Suprapubic skin (tissue), 4 donors: ENCODE measurements around the gene PARN.
"Not testable (repeated sequence)": the region's sequence is repeated elsewhere in the genome, so short reads cannot be mapped to it uniquely, and the experiment has no call there.

Experiments
- EP300 ChIP-seq: sonication (generic); formaldehyde crosslinking; IDR thresholded peaks from one replicate; pipeline ENCODE4 v1.6.1; 2017; ENCODE audit warnings: antibody characterized with exemption
- POLR2A ChIP-seq, 2 donors: fragments of 450-650 bp; IDR thresholded peaks; one replicate each; pipeline ENCODE4 v1.6.1; 2017; ENCODE audit warnings: antibody characterized with exemption in 2 of 2, mild to moderate bottlenecking in 2 of 2, moderate library complexity in 2 of 2
- POLR2AphosphoS5 ChIP-seq, 3 donors: sonication (generic); formaldehyde crosslinking; IDR thresholded peaks; one replicate each; pipeline ENCODE4 v1.6.1; 2017; ENCODE audit warnings: antibody characterized with exemption in 3 of 3
- TF ChIP-seq, protein P1 (sequence below), 2 donors: fragments of 200-600 bp in 1 of 2; fragments of 450-650 bp in 1 of 2; sonication (generic) in 1 of 2; IDR thresholded peaks; one replicate each; pipeline ENCODE4 v1.5.1; 2016 to 2019; ENCODE audit warnings: antibody characterized with exemption in 2 of 2, mild to moderate bottlenecking in 1 of 2, moderate library complexity in 1 of 2

DNA sequence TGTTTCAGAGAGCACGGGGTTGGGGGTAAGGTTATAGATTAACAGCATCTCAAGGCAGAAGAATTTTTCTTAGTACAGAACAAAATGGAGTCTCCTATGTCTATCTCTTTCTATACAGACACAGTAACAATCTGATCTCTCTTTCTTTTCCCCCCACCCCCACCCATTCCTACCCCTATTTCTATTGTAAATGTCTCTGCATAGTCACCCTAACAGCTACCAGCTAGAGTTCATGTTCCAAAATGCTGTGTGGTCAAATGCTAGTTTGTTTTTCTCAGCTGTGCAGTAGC is 6.8 kb upstream of the PARN start:
- TF ChIP-seq, protein P1, sequence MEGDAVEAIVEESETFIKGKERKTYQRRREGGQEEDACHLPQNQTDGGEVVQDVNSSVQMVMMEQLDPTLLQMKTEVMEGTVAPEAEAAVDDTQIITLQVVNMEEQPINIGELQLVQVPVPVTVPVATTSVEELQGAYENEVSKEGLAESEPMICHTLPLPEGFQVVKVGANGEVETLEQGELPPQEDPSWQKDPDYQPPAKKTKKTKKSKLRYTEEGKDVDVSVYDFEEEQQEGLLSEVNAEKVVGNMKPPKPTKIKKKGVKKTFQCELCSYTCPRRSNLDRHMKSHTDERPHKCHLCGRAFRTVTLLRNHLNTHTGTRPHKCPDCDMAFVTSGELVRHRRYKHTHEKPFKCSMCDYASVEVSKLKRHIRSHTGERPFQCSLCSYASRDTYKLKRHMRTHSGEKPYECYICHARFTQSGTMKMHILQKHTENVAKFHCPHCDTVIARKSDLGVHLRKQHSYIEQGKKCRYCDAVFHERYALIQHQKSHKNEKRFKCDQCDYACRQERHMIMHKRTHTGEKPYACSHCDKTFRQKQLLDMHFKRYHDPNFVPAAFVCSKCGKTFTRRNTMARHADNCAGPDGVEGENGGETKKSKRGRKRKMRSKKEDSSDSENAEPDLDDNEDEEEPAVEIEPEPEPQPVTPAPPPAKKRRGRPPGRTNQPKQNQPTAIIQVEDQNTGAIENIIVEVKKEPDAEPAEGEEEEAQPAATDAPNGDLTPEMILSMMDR (IDR thresholded peaks at IDR 0.05) = not testable (repeated sequence)
- not testable (repeated sequence) for TF ChIP-seq EP300; POLR2A (IDR thresholded peaks at IDR 0.05); POLR2AphosphoS5 (IDR thresholded peaks at IDR 0.05)
